Lung (tissue), 13 donors: Measurements from ENCODE around the gene TOM1L1. TPM values are rescaled to one million over a fixed set of nuclear protein-coding genes. Genes with fewer than 3 reads are reported as not detected.

Experiments used
- ATAC-seq: fragments of 200-7000 bp; cut with Tn5 transposase; one replicate; pipeline ENCODE4 v1.9.1; 2020; ENCODE audit warnings: moderate number of reproducible peaks; ENCODE audit not compliant: insufficient read depth, low FRiP score
- DNase-seq, 3 donors: peaks; one replicate each; pipeline ENCODE4 v3.0.0-alpha.2; 2013 to 2017
- H3K27ac ChIP-seq, 2 donors: one replicate each; pipeline ENCODE4 v1.5.1; 2013; ENCODE audit warnings: mild to moderate bottlenecking in 2 of 2, moderate library complexity in 2 of 2, control low read depth in 1 of 2, inconsistent platforms in 1 of 2, low read depth in 1 of 2, low read length in 1 of 2
- H3K27me3 ChIP-seq, 3 donors: one replicate each; pipeline ENCODE4 v1.5.1; 2013; ENCODE audit warnings: low read length in 2 of 3; ENCODE audit not compliant: control insufficient read depth in 3 of 3, insufficient read depth in 3 of 3
- H3K36me3 ChIP-seq, 4 donors: one replicate each; pipeline ENCODE4 v1.5.1; 2013; ENCODE audit warnings: low read length in 4 of 4, mild to moderate bottlenecking in 1 of 4, moderate library complexity in 1 of 4; ENCODE audit not compliant: control insufficient read depth in 4 of 4, insufficient read depth in 4 of 4
- H3K4me1 ChIP-seq, 5 donors: one replicate each; pipeline ENCODE4 v1.5.1; 2013; ENCODE audit warnings: low read length in 5 of 5, mild to moderate bottlenecking in 2 of 5, moderate library complexity in 1 of 5; ENCODE audit not compliant: control insufficient read depth in 5 of 5, insufficient read depth in 5 of 5
- H3K4me3 ChIP-seq: one replicate; pipeline ENCODE4 v1.5.1; 2013; ENCODE audit warnings: mild to moderate bottlenecking, control low read depth, moderate library complexity
- H3K9ac ChIP-seq, 2 donors: one replicate each; pipeline ENCODE4 v1.5.1; 2013; ENCODE audit warnings: low read length in 2 of 2, control low read depth in 1 of 2; ENCODE audit not compliant: insufficient read depth in 1 of 2
- H3K9me3 ChIP-seq, 4 donors: one replicate each; pipeline ENCODE4 v1.5.1; 2013; ENCODE audit warnings: low read length in 3 of 4, mild to moderate bottlenecking in 1 of 4, moderate library complexity in 1 of 4; ENCODE audit not compliant: control insufficient read depth in 4 of 4, insufficient read depth in 3 of 4
- WGBS, 2 donors: extraction: QIAGEN DNeasy Blood & Tissue Kit; methylation state at CpG; one replicate each; pipeline ENCODE4 v1.1.7; 2013; 5-methylcytosine and 5-hydroxymethylcytosine counted together
- polyA plus RNA-seq, 2 donors: library from polyadenylated mRNA; stranded (reverse); fragments of 200-250 nt; gene quantifications; one replicate each; pipeline ENCODE4 v1.2.1, GENCODE V29; 2013
- small RNA-seq: library from RNA; depleted of rRNA; stranded (forward); fragments of <200 nt; gene quantifications from one replicate; pipeline ENCODE3, GENCODE V24; 2014; ENCODE audit warnings: low replicate concordance
- total RNA-seq, 2 donors: library from RNA; depleted of rRNA in 1 of 2; stranded (reverse); fragments of >200 nt in 1 of 2; gene quantifications; one replicate each; pipeline ENCODE4 v1.2.1, GENCODE V29; 2014 to 2021
- TF ChIP-seq, protein P1 (sequence below): IDR thresholded peaks from 2 replicates; pipeline ENCODE4 v1.5.1; 2012; ENCODE audit warnings: mild to moderate bottlenecking; ENCODE audit errors: control extremely low read depth, extremely low read depth
- donor health status: control.
- donor health status: control.
- donor health status: Bipolar disorder and iron deficiency.
- donor health status: healthy.
- donor health status: DM: yes; HTN: yes; CAD: no.

Gene TOM1L1
- total and polyA plus RNA-seq, 4 donors = 12.2 to 39.1 (median 28.1) TPM

DNA sequence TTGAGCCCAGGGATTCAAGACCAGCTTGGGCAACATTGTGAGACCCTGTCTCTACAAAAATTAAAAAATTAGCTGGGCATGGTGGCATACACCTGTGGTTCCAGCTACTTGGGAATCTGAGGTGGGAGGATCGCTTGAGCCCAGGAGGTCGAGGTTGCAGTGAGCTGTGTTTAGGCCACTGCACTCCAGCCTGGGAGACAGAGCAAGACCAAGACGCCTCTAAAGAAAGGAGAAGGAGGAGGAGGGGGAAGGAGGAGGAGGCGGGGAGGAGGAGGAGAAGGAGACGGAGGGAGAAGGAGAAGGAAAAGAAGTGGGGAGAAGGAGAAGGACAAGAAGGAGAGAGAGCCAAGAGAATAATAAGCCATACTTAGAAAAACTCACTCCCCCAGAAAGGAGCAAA is 103.8 kb downstream of the TOM1L1 start:
- Histone ChIP-seq H3K4me3 (no peak overlapping the region), H3K27ac (no peak overlapping the region), H3K9ac (no peak overlapping the region), H3K36me3 (peaks cover 0 to 19% (median 6%) of the 10 kb centered on the region in 4 donors), H3K4me1 (no peaks in the 10 kb centered on the region), H3K27me3 (no peaks in the 10 kb centered on the region), H3K9me3 (no peaks in the 10 kb centered on the region)
- DNase-seq = no peak
- TF ChIP-seq, protein P1, sequence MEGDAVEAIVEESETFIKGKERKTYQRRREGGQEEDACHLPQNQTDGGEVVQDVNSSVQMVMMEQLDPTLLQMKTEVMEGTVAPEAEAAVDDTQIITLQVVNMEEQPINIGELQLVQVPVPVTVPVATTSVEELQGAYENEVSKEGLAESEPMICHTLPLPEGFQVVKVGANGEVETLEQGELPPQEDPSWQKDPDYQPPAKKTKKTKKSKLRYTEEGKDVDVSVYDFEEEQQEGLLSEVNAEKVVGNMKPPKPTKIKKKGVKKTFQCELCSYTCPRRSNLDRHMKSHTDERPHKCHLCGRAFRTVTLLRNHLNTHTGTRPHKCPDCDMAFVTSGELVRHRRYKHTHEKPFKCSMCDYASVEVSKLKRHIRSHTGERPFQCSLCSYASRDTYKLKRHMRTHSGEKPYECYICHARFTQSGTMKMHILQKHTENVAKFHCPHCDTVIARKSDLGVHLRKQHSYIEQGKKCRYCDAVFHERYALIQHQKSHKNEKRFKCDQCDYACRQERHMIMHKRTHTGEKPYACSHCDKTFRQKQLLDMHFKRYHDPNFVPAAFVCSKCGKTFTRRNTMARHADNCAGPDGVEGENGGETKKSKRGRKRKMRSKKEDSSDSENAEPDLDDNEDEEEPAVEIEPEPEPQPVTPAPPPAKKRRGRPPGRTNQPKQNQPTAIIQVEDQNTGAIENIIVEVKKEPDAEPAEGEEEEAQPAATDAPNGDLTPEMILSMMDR = no peak
- ATAC-seq = no peak
- 78 to 93% methylated on average over 5 of the region's 5 CpGs for WGBS, 2 donors

DNA sequence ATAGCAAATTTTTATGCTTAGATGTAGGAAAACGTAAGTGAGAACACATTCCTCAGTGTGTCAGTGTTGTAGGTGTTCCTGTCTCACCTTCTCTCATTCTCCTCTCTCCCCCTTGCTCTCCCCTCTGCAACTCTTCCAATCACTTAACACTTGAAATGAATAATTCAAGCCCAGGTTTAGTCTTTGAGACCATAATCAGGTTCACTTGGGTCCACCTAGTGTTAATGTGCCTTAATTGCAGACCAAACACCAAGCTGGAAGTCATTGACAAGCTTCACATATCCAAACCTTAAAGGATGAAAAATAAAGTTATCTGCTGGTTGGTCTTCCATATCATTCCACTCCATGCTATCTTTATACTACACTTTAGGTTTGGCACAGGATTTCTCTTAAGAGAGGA is 104.9 kb downstream of the TOM1L1 start:
- 93% methylated on average over 1 of the region's 1 CpG for WGBS, 2 donors
- DNase-seq = no peak

More for the DNA sequence above, 104.9 kb downstream of the TOM1L1 start:
- no peaks in the 10 kb centered on the region for H3K27me3 ChIP-seq
- no peak overlapping the region for H3K4me3 ChIP-seq
- TF ChIP-seq, protein P1 = no peak
- H3K27ac ChIP-seq = no peak overlapping the region
- no peak for ATAC-seq
- H3K9me3 ChIP-seq = no peaks in the 10 kb centered on the region
- H3K9ac ChIP-seq = no peak overlapping the region
- H3K36me3 ChIP-seq = peaks cover 0 to 14% (median 6%) of the 10 kb centered on the region in 4 donors
- H3K4me1 ChIP-seq = no peaks in the 10 kb centered on the region

Small RNA genes within 50 kb of the gene (small RNA-seq; reads per million reads assigned to genes)
- not detected for gene AC007485.1

Other genes with a start within 250 kb of the TOM1L1 start
- gene COX11, start 67.8 kb downstream of the TOM1L1 start, total RNA-seq = 10 to 100 TPM; 42.3 to 44.6 TPM
- gene COX11, start 67.8 kb downstream of the TOM1L1 start, polyA plus RNA-seq = 10 to 100 TPM; 21.8 to 26.5 TPM
- gene STXBP4, start 67.9 kb downstream of the TOM1L1 start, total RNA-seq = 10 to 100 TPM; 13.9 to 44.1 TPM
- gene STXBP4, start 67.9 kb downstream of the TOM1L1 start, polyA plus RNA-seq = 1 to 10 TPM; 1.4 to 1.6 TPM